Fibroblast of mammary gland (primary cell): Measurements from ENCODE around the gene RUSC1.

ENCODE experiments used
- DNase-seq: peaks from one replicate; pipeline ENCODE4 v3.0.0-alpha.2; 2010; ENCODE audit warnings: low read depth
- H3K4me3 ChIP-seq: 2 replicates; pipeline ENCODE4 v1.5.1; 2011; ENCODE audit warnings: low read depth, mild to moderate bottlenecking, low read length, moderate library complexity; ENCODE audit not compliant: control insufficient read depth
- TF ChIP-seq, protein P1 (sequence below): conservative IDR thresholded peaks from 2 replicates; pipeline ENCODE4 v1.5.1; 2011; ENCODE audit warnings: low read depth, low read length, inconsistent platforms; ENCODE audit not compliant: control insufficient read depth, insufficient read depth

Gene RUSC1

DNA sequence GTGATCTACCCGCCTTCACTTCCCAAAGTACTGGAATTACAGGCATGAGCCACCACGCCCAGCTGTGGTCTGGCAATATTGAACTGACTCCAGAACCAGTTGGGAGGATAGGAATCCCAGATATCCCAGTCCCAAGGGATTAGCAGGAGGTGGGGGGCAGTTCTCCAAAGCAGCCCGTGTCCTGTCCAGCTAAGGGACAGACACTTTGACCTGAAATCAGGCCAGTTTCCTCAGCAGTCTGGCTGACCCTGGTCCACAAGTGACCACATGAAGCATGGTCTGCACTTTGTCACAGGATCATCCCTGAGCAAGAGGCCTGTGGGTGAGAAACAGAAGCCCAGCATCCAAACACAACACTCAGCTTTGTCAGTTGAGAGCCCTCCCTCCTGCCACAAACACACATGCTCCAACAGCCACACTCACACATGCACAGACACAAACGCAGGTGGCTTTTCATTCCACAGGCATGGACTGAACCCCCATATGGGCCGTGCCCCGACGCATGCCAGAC, 14.8 kb upstream of the RUSC1 start:
- H3K4me3 ChIP-seq, result no peak overlapping the region
- DNase-seq, result peak; percentile 41
- TF ChIP-seq, protein P1, sequence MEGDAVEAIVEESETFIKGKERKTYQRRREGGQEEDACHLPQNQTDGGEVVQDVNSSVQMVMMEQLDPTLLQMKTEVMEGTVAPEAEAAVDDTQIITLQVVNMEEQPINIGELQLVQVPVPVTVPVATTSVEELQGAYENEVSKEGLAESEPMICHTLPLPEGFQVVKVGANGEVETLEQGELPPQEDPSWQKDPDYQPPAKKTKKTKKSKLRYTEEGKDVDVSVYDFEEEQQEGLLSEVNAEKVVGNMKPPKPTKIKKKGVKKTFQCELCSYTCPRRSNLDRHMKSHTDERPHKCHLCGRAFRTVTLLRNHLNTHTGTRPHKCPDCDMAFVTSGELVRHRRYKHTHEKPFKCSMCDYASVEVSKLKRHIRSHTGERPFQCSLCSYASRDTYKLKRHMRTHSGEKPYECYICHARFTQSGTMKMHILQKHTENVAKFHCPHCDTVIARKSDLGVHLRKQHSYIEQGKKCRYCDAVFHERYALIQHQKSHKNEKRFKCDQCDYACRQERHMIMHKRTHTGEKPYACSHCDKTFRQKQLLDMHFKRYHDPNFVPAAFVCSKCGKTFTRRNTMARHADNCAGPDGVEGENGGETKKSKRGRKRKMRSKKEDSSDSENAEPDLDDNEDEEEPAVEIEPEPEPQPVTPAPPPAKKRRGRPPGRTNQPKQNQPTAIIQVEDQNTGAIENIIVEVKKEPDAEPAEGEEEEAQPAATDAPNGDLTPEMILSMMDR, result no peak

DNA sequence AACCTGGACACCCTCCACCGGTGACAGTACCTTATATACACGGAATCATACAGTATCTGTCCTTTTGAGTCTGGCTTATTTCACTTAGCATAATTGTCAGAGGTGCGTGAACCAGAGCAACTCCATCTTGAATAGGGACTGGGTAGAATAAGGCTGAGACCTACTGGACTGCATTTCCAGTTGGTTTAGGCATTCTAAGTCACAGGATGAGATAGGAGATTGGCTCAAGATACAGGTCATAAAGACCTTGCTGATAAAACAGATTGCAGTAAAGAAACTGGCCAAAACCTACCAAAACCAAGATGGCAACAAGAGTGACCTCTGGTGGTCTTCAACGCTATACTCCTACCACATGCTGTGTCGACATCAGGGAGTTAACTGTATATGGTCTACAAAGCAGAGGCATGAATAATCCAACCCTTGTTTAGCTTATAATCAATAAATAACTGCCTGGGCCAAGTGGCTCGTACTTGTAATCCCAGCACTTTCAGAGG, 13.4 kb upstream of the RUSC1 start:
- TF ChIP-seq, protein P1, result peak; percentile 51
- H3K4me3 ChIP-seq, result no peak overlapping the region
- DNase-seq, result peak; percentile 76

DNA sequence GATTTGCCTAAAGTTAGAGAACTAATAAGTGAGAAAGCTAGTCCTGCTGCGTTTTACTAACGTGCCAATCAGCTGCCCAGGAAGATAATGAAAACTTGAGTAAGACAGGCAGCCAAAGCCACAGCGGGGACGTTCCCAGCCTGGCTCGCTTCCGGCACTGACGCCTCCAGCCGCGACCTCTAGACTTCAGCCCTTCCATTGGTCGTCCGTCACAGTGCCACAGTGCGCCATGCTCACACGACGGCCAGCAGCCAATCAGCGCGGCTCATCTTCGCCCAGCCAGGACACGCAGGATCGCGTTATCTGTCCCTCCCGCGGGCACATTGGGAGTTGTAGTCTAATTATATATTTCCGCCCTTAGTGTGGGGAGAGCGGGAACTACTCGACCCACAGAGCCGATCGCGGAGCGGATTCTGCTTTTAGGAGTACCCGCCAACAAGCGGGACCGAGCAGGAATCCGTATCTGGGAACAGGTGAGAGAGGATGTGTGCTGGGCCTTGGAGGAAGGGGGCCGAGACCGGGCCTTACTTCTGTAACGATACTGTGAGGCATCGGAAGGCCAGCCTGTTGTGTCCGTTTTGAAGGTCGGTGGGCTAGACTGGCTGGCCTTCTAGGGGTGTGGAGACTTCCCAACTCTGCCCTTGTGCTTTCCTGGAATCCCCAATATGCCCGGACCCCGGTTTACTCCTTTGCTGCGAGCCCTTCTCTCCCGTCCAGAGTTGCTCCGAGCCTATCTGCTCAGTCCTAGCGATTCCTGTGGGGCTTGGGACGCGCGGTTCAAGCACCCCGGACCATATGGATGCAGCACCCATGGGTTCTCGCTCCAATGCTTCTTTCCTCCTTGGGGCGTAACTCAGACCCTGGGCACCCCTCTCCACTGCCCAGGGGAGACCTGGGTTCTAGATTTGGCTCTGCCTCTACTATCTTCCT, 11.9 kb upstream of the RUSC1 start, which contains the start of gene FDPS:
TSS of gene FDPS (plus strand) at position 374 of the 930 bp plus-strand sequence. CDS start 924 bp downstream, outside the sequence.
- DNase-seq, result peak; percentile 99
- H3K4me3 ChIP-seq, result peak within 1 kb of the TSS; percentile 65
- TF ChIP-seq, protein P1, result no peak

DNA sequence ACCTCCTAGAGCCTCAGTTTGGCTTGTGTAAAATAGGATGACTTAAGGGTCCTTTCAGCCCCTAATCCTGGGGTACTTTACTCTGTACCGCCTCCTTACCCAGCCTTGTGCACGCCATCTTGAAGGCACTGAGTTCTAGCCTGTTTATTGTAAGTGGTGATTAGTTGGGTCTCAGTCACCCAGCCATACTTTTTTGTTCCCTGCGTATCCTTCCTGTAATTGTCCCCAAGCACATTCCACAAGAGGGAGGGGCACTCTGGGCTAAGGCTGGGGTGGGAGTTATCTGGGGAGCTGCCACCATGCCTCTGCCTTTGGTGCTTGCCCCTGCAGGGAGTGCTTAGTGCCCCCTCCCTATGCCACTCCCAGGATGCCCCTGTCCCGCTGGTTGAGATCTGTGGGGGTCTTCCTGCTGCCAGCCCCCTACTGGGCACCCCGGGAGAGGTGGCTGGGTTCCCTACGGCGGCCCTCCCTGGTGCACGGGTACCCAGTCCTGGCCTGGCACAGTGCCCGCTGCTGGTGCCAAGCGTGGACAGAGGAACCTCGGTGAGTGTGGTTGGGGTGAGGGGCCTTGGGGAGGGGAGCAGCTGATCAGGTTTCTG, 11.2 kb upstream of the RUSC1 start:
- TF ChIP-seq, protein P1, result no peak
- no peak for DNase-seq
- H3K4me3 ChIP-seq, result peak overlapping the region; percentile 65

DNA sequence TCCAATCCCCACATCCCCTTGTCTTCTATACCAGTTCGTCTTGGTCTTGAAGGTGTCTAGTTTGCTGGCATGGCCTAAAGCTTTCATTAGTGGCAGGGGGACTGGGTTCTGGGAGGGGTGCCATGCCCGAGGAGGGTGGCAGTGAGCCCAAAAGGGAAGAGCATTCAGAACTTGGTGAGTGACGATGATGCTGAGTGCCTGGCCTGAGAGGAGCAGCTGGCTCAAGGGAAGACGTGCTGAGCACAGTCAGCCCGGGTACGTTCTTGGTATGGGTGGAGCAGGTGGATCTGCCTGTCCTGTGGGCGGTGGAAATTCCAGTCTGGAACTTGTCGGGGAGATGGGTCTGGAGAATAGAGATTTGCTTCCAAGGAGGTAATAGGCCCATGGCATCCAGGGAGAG, 7.4 kb upstream of the RUSC1 start:
- DNase-seq, result no peak
- H3K4me3 ChIP-seq, result no peak overlapping the region
- TF ChIP-seq, protein P1, result no peak

DNA sequence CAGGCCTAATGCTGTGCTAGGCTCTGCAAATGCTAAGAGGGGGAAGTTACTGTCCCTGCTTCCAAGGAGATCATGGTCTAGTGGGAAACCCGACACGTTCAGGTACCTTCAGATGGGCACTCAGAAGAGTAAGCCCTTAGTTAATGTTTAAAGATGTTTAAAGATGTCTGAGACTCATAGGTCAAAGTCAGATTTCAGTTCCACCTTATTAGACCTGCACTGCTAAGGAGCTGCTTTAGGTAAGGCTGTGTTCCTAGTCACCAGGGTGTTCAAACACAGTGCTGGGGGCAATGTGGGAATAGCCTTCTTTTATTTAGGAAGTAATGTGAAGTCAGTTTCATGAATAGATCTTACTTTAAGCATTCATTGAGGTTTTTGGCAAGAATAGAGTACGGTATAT, 3.8 kb upstream of the RUSC1 start:
- no peak for DNase-seq
- no peak overlapping the region for H3K4me3 ChIP-seq
- TF ChIP-seq, protein P1, result no peak
